A549 (cell line): ENCODE data around the gene INO80C. TPM values are rescaled to one million over a fixed set of nuclear protein-coding genes. Genes with fewer than 3 reads are reported as not detected.
A peak's percentile ranks its signal among the peaks of the same experiment; 100 is the strongest.

Experiments
- ATAC-seq, 2 experiments: fragments of 200-7000 bp in 1 of 2; fragments of >200 bp in 1 of 2; cut with Nextera tagmentation in 1 of 2; cut with Tn5 transposase in 1 of 2; 3 replicates each; pipeline versions ENCODE4 v1.8.0 to v1.9.1; 2018 to 2020; ENCODE audit warnings: mild to moderate bottlenecking in 1 of 2, moderate library complexity in 1 of 2
- CTCF ChIA-PET: fragments of 300-600 bp; sonication (Branson Sonifier 250); formaldehyde crosslinking; extraction: SDS; loops from one replicate; lab custom pipeline; 2021; ENCODE audit warnings: antibody characterized with exemption, inconsistent platforms; lab: Yijun Ruan, JAX
- POLR2A ChIA-PET: fragments of 350-600 bp; formaldehyde crosslinking; extraction: SDS; loops from one replicate; lab custom pipeline; 2021; ENCODE audit warnings: antibody characterized with exemption, inconsistent platforms; lab: Yijun Ruan, JAX
- DNase-seq, 2 experiments: peaks; one replicate each; pipeline versions ENCODE4 v3.0.0 to v3.0.0-alpha.2; 2011 to 2016; ENCODE audit warnings: low read depth in 1 of 2, low spot score in 1 of 2
- FAIRE-seq: peaks from 2 replicates; lab custom pipeline; 2011; peaks lifted over from hg19 to GRCh38; lab: Jason Lieb, UNC
- H3K27ac ChIP-seq, 2 experiments: fragments of >200 bp; sonication (Bioruptor Twin); formaldehyde crosslinking; 3 replicates each; pipeline ENCODE4 v1.5.1; 2016 to 2017
- H3K4me1 ChIP-seq: fragments of >200 bp; sonication (Bioruptor Twin); formaldehyde crosslinking; 3 replicates; pipeline ENCODE4 v1.6.1; 2016
- H3K4me2 ChIP-seq: fragments of >200 bp; sonication (Bioruptor Twin); formaldehyde crosslinking; 3 replicates; pipeline ENCODE4 v1.6.1; 2016
- H3K4me3 ChIP-seq: fragments of >200 bp; sonication (Bioruptor Twin); formaldehyde crosslinking; 3 replicates; pipeline ENCODE4 v1.5.1; 2016
- H3K9me3 ChIP-seq: fragments of >200 bp; sonication (Bioruptor Twin); formaldehyde crosslinking; 3 replicates; pipeline ENCODE4 v1.6.1; 2016
- CBX8 ChIP-seq: fragments of 200-600 bp; sonication (generic); IDR thresholded peaks from 2 replicates; pipeline ENCODE4 v1.6.1; 2016
- CEBPB ChIP-seq, 2 experiments: fragments of >200 bp in 1 of 2; sonication (Bioruptor Twin) in 1 of 2; formaldehyde crosslinking in 1 of 2; IDR thresholded peaks; 2 replicates each; pipeline ENCODE4 v1.6.1; 2012 to 2016
- FOSL2 ChIP-seq, 2 experiments: fragments of 450-650 bp in 1 of 2; fragments of >200 bp in 1 of 2; sonication (Bioruptor Twin) in 1 of 2; formaldehyde crosslinking; IDR thresholded peaks; 2 replicates each; pipeline versions ENCODE4 v1.5.0 to v1.6.1; 2016 to 2020; ENCODE audit warnings: mild to moderate bottlenecking in 1 of 2, moderate library complexity in 1 of 2
- FOXS1 ChIP-seq: fragments of 250-450 bp; sonication (Bioruptor Pico); IDR thresholded peaks from 2 replicates; pipeline ENCODE4 v1.5.0; 2020; ENCODE audit warnings: mild to moderate bottlenecking, moderate library complexity
- GATA3 ChIP-seq: IDR thresholded peaks from 2 replicates; pipeline ENCODE4 v1.6.1; 2012; ENCODE audit warnings: borderline replicate concordance
- HDAC2 ChIP-seq: fragments of 200-600 bp; sonication (generic); IDR thresholded peaks from 2 replicates; pipeline ENCODE4 v1.6.1; 2016
- HMGXB4 ChIP-seq: fragments of 250-450 bp; sonication (Bioruptor Pico); IDR thresholded peaks from 2 replicates; pipeline ENCODE4 v1.5.0; 2021; ENCODE audit warnings: mild to moderate bottlenecking, moderate library complexity, borderline replicate concordance
- HOXB5 ChIP-seq: fragments of 250-450 bp; sonication (Bioruptor Pico); IDR thresholded peaks from 2 replicates; pipeline ENCODE4 v1.5.0; 2020; ENCODE audit warnings: mild to moderate bottlenecking, moderate library complexity
- JUNB ChIP-seq: fragments of >200 bp; sonication (Bioruptor Twin); formaldehyde crosslinking; IDR thresholded peaks from 2 replicates; pipeline ENCODE4 v1.6.1; 2016
- MAX ChIP-seq: IDR thresholded peaks from 2 replicates; pipeline ENCODE4 v1.6.1; 2012
- RARB ChIP-seq: fragments of 250-450 bp; sonication (Bioruptor Pico); IDR thresholded peaks from 2 replicates; pipeline ENCODE4 v1.8.0; 2021; ENCODE audit warnings: mild to moderate bottlenecking, moderate library complexity
- RFX5 ChIP-seq: fragments of 450-650 bp; IDR thresholded peaks from 2 replicates; pipeline ENCODE4 v1.7.1; 2014; ENCODE audit warnings: antibody characterized with exemption, mild to moderate bottlenecking, moderate library complexity
- RNF2 ChIP-seq: fragments of 200-600 bp; sonication (generic); IDR thresholded peaks from 2 replicates; pipeline ENCODE4 v1.6.1; 2016; ENCODE audit warnings: low read depth, mild to moderate bottlenecking, antibody characterized with exemption, moderate library complexity, borderline replicate concordance
- SMC3 ChIP-seq: fragments of >200 bp; sonication (Bioruptor Twin); formaldehyde crosslinking; IDR thresholded peaks from 3 replicates; pipeline ENCODE4 v1.6.1; 2018; ENCODE audit warnings: inconsistent platforms
- SREBF2 ChIP-seq: fragments of 450-650 bp; IDR thresholded peaks from 2 replicates; pipeline ENCODE4 v1.6.1; 2014; ENCODE audit warnings: mild to moderate bottlenecking, moderate library complexity
- ZC3H11A ChIP-seq: fragments of 450-650 bp; IDR thresholded peaks from 2 replicates; pipeline ENCODE4 v1.6.1; 2014; ENCODE audit warnings: antibody characterized with exemption, mild to moderate bottlenecking
- ZFP36 ChIP-seq: fragments of 450-650 bp; IDR thresholded peaks from 2 replicates; pipeline ENCODE4 v1.6.1; 2014; ENCODE audit warnings: borderline replicate concordance; ENCODE audit not compliant: partially characterized antibody
- ZNF302 ChIP-seq: fragments of 250-450 bp; sonication (Bioruptor Pico); IDR thresholded peaks from 2 replicates; pipeline ENCODE4 v1.9.0; 2021; ENCODE audit warnings: inconsistent platforms, mild to moderate bottlenecking, moderate library complexity
- WGBS: methylation state at CpG from one replicate; pipeline ENCODE4 v1.1.6; 2017; ENCODE audit errors: missing lambda C conversion rate; 5-methylcytosine and 5-hydroxymethylcytosine counted together
- polyA plus RNA-seq, 4 experiments: library from polyadenylated mRNA; depleted of rRNA in 3 of 4; stranded (reverse); fragments of >200 nt; fragmentation: RNase III in 1 of 4; extraction: RNeasy Plus Mini Kit Qiagen cat#74134 plus additional on column Dnase treatment in 1 of 4; gene quantifications; 2 replicates in 3 of 4; 3 replicates in 1 of 4; pipeline ENCODE4 v1.2.3, GENCODE V29; 2011 to 2017
- TF ChIP-seq, protein P1 (sequence below): fragments of 450-650 bp; IDR thresholded peaks from 2 replicates; pipeline ENCODE4 v1.6.1; 2014; ENCODE audit warnings: antibody characterized with exemption
- TF ChIP-seq, protein P2 (sequence below): fragments of >200 bp; sonication (Bioruptor Twin); formaldehyde crosslinking; IDR thresholded peaks from 2 replicates; pipeline ENCODE4 v1.6.1; 2016

The INO80C gene
- polyA plus RNA-seq, 2 of the 4 experiments (the other 2 are of a cell fraction): 22.1 to 33.3 TPM

DNA sequence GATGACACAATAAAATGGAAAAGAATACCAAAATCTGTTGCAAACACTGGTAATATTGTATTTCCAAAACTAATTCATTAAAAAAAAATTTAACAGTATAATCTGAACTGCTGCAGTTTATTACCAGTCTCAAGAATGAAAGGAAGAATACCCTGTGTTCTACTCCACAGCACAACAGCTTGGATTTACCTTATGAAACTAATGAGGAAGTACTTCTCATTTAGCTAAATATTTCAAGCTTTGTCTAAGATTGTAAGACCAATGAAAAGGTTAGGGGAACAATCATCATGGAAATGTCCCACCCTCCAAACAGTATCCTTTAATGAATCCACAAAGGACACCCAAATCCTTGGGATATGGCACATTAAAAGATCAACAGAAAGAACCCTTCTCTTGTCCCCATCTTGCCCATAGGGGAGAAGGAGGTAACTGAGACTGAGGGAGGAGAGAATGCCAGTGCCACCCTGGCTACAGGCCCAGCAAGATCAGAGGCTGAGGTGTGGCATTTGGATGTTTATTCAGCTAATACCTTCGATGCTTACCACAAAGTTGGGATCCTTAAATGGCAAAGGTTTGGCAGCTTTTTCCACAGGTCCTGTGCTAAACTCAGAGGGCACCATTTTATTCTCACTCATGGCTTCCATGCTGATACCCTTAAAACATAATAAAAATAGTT, 17.7 kb downstream of the INO80C start:
- ChIA-PET CTCF (interaction anchor here (0.7 to 1.3 kb wide), 2 partner anchors 10 to 14 kb away, joined by 3 read pairs; no protein-coding TSS in a partner anchor), POLR2A (interaction anchor here (0.5 to 5.6 kb wide), 2 partner anchors 17 to 22 kb away, joined by 5 to 41 read pairs; partner anchors contain the start of gene INO80C)
- peak overlapping the region; percentile 90 to 91 for H3K27ac ChIP-seq
- TF ChIP-seq RNF2 (no peak), HDAC2 (no peak)
- FAIRE-seq (no peak), DNase-seq (peak in 1 of 2 experiments; percentile 56), ATAC-seq (no peak)
- H3K4me3 ChIP-seq: no peak overlapping the region
- H3K9me3 ChIP-seq: no peaks in the 10 kb centered on the region
- H3K4me2 ChIP-seq: peak overlapping the region; percentile 71
- 11% methylated on average over 1 of the region's 1 CpG for WGBS
- peaks cover 74% of the 10 kb centered on the region for H3K4me1 ChIP-seq

DNA sequence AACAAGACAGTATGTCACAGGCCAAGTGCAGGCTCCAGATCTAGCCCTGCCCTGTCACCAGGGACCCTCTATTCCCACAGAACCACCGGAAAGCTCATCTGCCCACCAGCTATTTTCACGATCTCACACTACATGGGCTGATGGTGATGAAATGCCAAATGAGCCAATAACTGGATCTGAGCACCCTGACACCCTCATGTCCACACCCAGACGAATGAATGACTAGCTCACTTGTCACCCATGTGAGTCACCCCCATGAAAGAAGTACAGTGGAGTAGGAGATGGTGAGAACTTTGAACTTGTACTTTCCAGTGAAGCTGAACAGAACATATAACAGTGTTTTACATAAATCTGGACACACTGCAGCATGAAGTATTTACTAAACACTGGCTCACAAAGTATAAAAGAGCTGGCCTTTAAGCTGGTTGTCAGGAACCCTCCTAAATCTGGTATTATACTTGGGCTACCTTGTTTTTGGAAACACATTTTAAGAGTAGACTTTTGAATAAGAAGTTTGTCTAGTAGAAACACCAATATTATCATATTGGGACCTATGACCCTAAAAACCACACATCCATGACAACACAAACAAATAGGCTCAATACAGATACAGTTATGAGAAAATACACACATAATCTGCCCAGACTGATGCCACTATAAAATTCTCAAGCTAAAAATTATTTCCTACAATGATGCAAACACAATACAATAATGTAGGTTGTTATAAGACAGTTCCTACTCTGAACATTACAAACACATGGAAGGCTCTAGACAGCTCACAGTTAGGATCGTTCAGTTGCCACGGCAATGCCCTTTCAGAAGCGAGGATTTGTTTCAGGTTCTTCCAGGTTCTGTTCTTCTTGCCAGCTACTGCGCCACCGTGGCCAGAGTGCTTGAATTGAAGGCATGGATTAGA, 19.0 kb downstream of the INO80C start:
- POLR2A ChIA-PET: interaction anchor here (0.9 to 5.6 kb wide), 3 partner anchors 19 to 493 kb away, joined by 3 to 41 read pairs (median 6); partner anchors contain the start of genes INO80C and RMP24
- peak; percentile 82 to 90 for DNase-seq
- FAIRE-seq: no peak
- H3K4me3 ChIP-seq: peak overlapping the region; percentile 15; the same call in 2 of the 3 replicates
- TF ChIP-seq HMGXB4 (CRISPR knock-in tag): no peak
- peak; percentile 26 to 54; a peak in 3 of 4 replicates for TF ChIP-seq CEBPB (IDR thresholded peaks at IDR 0.05)
- peak; percentile 26; the same call in 1 of the 2 replicates for TF ChIP-seq MAX
- TF ChIP-seq, protein P1, sequence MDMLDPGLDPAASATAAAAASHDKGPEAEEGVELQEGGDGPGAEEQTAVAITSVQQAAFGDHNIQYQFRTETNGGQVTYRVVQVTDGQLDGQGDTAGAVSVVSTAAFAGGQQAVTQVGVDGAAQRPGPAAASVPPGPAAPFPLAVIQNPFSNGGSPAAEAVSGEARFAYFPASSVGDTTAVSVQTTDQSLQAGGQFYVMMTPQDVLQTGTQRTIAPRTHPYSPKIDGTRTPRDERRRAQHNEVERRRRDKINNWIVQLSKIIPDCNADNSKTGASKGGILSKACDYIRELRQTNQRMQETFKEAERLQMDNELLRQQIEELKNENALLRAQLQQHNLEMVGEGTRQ: no peak
- no peak for TF ChIP-seq ZNF302 (CRISPR knock-in tag)
- no peak for TF ChIP-seq CBX8
- TF ChIP-seq FOSL2 (IDR thresholded peaks at IDR 0.05): peak; percentile 90
- TF ChIP-seq FOSL2 (CRISPR knock-in tag; IDR thresholded peaks at IDR 0.05): peak; percentile 93
- TF ChIP-seq JUNB: peak; percentile 72
- peak overlapping the region; percentile 71 for H3K4me2 ChIP-seq
- CTCF ChIA-PET: interaction anchor here (1.0 to 1.3 kb wide), 3 partner anchors 12 to 71 kb away, joined by 3 to 5 read pairs (median 4); no protein-coding TSS in a partner anchor
- H3K4me1 ChIP-seq: peaks cover 65% of the 10 kb centered on the region
- no peaks in the 10 kb centered on the region for H3K9me3 ChIP-seq
- peak; percentile 90 to 94 for ATAC-seq
- WGBS: 8% methylated on average over 8 of the region's 8 CpGs
- H3K27ac ChIP-seq: peak overlapping the region; percentile 90 to 91

DNA sequence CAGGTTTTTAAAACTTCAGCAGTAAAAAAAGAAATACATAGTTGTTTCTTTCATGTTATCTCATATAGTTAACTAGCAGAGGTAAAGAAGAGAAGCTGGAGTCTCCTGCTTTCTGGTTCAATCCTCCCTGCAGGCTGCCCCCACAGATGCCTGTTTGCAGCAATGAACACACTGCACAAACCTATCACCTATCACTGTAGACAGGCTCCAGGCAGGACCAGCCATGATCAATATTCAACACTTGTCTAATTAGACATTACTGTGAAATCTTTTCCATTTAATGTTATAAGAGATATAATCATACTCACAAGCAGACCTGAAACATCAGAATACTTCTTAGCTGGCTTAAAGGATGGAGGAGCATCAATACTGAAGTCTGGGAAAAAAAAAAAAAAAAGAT, 19.8 kb downstream of the INO80C start:
- H3K4me3 ChIP-seq: peak overlapping the region; percentile 15; the same call in 2 of the 3 replicates
- ChIA-PET POLR2A (interaction anchor here (0.7 to 5.6 kb wide), 4 partner anchors 20 to 494 kb away, joined by 3 to 41 read pairs (median 6); partner anchors contain the start of genes INO80C and RMP24), CTCF (no interaction called here)
- ATAC-seq (0 out of 6 replicates have a peak, but pooled peaks of 1 of the 2 experiments have one; percentile 14), DNase-seq (no peak), FAIRE-seq (no peak)
- TF ChIP-seq, protein P2, sequence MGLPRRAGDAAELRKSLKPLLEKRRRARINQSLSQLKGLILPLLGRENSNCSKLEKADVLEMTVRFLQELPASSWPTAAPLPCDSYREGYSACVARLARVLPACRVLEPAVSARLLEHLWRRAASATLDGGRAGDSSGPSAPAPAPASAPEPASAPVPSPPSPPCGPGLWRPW: no peak
- TF ChIP-seq RFX5 (no peak), FOXS1 (no peak), GATA3 (no peak), RARB (no peak), SREBF2 (no peak), FOSL2 (IDR thresholded peaks at IDR 0.05) (no peak), FOSL2 (CRISPR knock-in tag; IDR thresholded peaks at IDR 0.05) (no peak), HOXB5 (CRISPR knock-in tag) (no peak), ZC3H11A (no peak), ZFP36 (no peak), SMC3 (no peak)
- H3K27ac ChIP-seq: peak overlapping the region; percentile 90 to 91
- H3K9me3 ChIP-seq: no peaks in the 10 kb centered on the region
- peaks cover 57% of the 10 kb centered on the region for H3K4me1 ChIP-seq
- H3K4me2 ChIP-seq: peak overlapping the region; percentile 71
